Fibroblast of mammary gland (primary cell): ENCODE results near the gene RANBP17.
"Not testable (repeated sequence)": the region's sequence is repeated elsewhere in the genome, so short reads cannot be mapped to it uniquely, and the experiment has no call there.

Source experiments
- DNase-seq: peaks from one replicate; pipeline ENCODE4 v3.0.0-alpha.2; 2010; ENCODE audit warnings: low read depth
- H3K4me3 ChIP-seq: 2 replicates; pipeline ENCODE4 v1.5.1; 2011; ENCODE audit warnings: low read depth, mild to moderate bottlenecking, low read length, moderate library complexity; ENCODE audit not compliant: control insufficient read depth
- TF ChIP-seq, protein P1 (sequence below): conservative IDR thresholded peaks from 2 replicates; pipeline ENCODE4 v1.5.1; 2011; ENCODE audit warnings: low read depth, low read length, inconsistent platforms; ENCODE audit not compliant: control insufficient read depth, insufficient read depth

The RANBP17 gene

DNA sequence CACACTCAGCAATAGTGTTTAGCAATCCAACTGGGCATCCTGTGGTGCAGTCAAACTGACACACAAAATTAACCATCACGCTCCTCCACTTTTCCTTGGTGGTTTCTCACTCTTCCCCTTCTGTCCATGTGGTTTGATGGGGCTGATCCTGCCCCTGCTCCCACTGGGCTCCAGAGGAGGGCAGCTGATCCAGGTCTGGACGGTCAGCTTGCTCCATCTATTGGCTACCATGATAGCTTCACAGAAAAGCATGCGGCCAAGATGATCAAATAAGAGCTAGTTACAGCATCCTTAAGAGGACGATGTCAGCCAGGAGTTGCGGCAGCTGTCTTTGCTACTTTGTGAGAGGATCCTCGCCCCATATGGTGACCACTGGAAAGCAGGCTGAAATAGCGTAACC is 29.6 kb upstream of the RANBP17 start:
- TF ChIP-seq, protein P1, sequence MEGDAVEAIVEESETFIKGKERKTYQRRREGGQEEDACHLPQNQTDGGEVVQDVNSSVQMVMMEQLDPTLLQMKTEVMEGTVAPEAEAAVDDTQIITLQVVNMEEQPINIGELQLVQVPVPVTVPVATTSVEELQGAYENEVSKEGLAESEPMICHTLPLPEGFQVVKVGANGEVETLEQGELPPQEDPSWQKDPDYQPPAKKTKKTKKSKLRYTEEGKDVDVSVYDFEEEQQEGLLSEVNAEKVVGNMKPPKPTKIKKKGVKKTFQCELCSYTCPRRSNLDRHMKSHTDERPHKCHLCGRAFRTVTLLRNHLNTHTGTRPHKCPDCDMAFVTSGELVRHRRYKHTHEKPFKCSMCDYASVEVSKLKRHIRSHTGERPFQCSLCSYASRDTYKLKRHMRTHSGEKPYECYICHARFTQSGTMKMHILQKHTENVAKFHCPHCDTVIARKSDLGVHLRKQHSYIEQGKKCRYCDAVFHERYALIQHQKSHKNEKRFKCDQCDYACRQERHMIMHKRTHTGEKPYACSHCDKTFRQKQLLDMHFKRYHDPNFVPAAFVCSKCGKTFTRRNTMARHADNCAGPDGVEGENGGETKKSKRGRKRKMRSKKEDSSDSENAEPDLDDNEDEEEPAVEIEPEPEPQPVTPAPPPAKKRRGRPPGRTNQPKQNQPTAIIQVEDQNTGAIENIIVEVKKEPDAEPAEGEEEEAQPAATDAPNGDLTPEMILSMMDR = no peak
- no peak for DNase-seq
- no peak overlapping the region for H3K4me3 ChIP-seq

DNA sequence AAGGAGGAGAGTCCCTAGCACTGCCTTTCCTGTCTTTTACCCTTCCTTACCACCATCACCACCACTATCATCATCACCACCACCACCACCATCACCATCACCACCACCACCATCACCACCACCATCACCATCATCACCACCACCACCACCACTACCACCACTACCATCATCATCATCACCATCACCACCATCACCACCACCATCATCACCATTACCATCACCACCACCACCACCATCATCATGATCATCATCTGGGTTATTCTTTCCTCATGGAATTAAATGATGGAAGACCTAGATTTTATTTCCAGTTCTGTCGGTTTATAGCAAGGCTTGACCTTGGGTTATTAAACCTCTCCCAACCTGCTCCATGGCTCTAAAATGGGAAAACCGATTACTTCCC is 27.8 kb upstream of the RANBP17 start:
- H3K4me3 ChIP-seq, DNase-seq: not testable (repeated sequence)

DNA sequence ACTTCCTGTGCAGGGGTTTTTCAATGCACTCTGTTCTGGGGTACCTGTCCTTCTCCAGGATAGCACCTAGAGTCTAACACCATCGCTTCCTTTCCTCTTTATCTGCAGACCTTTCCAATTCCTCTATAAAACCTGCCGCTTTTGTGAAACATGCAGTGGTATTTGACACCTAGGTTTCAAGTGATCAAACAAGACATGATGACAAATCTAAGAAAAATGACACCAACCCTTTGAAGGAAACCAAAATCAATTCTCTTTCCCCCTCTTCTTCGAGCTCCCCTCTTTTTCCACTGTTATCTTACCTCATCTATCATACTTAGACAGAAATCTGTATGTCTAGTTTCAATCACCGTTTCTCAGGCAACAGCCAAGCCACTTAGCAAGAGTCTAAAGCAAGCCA is 25.6 kb upstream of the RANBP17 start:
- no peak for DNase-seq
- H3K4me3 ChIP-seq = no peak overlapping the region
- TF ChIP-seq, protein P1 = no peak

DNA sequence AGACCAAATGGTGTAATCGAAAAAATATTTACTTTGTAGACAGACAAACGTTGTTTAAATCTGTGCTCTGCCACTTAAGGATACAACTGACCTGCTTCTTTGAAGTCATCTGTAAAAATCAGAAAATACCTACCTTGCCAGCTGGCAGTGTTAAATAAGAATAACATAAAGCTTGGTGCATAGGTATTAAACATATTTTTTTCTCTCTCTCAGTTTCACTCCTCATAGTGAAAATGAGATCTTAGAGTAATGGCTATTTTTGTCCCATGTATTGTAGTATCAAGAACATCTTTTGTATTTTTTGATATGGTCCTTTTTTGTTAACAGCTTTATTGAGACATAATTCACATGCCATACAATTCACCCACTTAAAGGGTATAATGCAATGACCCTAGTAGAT is 17.9 kb upstream of the RANBP17 start:
- TF ChIP-seq, protein P1 = no peak
- DNase-seq = no peak

DNA sequence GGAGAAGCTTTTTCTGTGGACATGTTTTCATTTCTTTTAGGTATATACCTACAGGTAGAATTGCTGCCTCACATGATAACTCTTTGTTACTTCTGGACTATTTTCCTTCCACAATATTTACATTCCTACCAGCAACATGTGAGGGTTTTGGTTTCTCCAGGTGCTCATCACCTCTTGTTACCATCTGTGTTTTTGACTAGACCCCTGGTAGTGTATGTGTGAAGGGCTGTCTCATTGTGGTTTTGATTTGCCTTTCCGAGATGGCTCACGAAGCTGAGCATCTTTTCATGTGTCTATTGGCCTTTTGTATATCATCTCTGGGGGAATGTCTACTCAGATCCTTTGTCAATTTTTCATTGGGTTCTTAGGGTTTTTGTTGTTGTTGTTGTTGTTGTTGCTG is 17.2 kb upstream of the RANBP17 start:
- no peak overlapping the region for H3K4me3 ChIP-seq
- TF ChIP-seq, protein P1 = no peak
- no peak for DNase-seq

More for the DNA sequence above, 17.9 kb upstream of the RANBP17 start:
- no peak overlapping the region for H3K4me3 ChIP-seq

DNA sequence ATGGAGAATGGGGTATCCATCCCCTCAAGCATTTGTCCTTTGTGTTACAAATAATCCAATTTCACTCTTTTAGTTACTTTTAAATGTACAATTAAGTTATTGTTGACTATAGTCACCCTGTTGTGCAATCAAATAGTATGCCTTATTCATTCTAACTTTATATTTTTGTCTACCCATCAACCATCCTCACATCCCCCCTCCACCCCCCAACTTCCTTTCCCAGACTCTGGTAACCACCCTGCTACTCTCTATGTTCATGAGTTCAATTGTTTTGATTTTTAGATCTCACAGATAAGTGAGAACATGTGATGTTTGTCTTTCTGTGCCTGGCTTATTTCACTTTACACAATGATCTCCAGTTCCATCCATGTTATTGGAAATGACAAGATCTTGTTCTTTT is 15.4 kb upstream of the RANBP17 start:
- TF ChIP-seq, protein P1 = no peak
- H3K4me3 ChIP-seq = no peak overlapping the region
- no peak for DNase-seq

DNA sequence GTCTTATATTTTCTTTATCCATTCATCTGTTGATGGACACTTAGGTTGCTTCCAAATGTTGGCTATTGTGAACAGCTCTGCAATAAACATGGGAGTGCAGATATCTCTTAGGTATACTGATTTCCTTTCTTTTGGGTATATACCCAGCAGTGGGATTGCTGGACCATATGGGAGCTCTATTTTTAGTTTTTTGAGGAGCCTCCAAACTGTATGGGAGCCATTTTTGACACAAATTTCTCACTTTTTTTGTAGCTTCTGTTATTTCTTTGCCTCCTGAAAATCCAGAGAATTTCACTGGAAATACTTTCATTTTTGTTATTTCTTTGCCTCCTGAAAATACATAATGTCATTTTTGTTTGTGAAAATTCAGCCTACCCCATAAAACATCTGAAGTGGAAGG is 15.0 kb upstream of the RANBP17 start:
- TF ChIP-seq, protein P1 = no peak
- no peak for DNase-seq
- no peak overlapping the region for H3K4me3 ChIP-seq
